HAP-1 (cell line): Measurements from ENCODE around the gene COMT.

Experiments
- DNase-seq, 2 experiments: peaks; one replicate each; pipeline ENCODE4 v3.0.0-alpha.2; 2016 to 2020; ENCODE audit warnings: low spot score in 2 of 2
- H3K27me3 ChIP-seq: fragments of 250-450 bp; sonication (Bioruptor Pico); 2 replicates; pipeline ENCODE4 v1.5.1; 2020; ENCODE audit warnings: low read depth, mild to moderate bottlenecking, moderate library complexity
- H3K36me3 ChIP-seq: fragments of 250-450 bp; sonication (Bioruptor Pico); replicated peaks from 2 replicates; pipeline ENCODE4 v1.5.1; 2020; ENCODE audit warnings: mild to moderate bottlenecking
- H3K4me1 ChIP-seq: fragments of 250-450 bp; sonication (Bioruptor Pico); 2 replicates; pipeline ENCODE4 v1.5.1; 2020; ENCODE audit warnings: mild to moderate bottlenecking
- H3K4me3 ChIP-seq: fragments of 250-450 bp; sonication (Bioruptor Pico); 2 replicates; pipeline ENCODE4 v1.5.1; 2020; ENCODE audit warnings: mild to moderate bottlenecking, moderate library complexity
- H3K9me3 ChIP-seq: fragments of 250-450 bp; sonication (Bioruptor Pico); 2 replicates; pipeline ENCODE4 v1.5.1; 2020; ENCODE audit warnings: mild to moderate bottlenecking, moderate library complexity
- in situ Hi-C: fragments of 300-500 bp; cut with MboI; formaldehyde crosslinking; loops from 3 replicates; pipeline ENCODE4 v1.14.3; 2020; ENCODE audit warnings: low sequenced_read_pairs, inconsistent platforms, mixed read lengths

COMT gene

DNA sequence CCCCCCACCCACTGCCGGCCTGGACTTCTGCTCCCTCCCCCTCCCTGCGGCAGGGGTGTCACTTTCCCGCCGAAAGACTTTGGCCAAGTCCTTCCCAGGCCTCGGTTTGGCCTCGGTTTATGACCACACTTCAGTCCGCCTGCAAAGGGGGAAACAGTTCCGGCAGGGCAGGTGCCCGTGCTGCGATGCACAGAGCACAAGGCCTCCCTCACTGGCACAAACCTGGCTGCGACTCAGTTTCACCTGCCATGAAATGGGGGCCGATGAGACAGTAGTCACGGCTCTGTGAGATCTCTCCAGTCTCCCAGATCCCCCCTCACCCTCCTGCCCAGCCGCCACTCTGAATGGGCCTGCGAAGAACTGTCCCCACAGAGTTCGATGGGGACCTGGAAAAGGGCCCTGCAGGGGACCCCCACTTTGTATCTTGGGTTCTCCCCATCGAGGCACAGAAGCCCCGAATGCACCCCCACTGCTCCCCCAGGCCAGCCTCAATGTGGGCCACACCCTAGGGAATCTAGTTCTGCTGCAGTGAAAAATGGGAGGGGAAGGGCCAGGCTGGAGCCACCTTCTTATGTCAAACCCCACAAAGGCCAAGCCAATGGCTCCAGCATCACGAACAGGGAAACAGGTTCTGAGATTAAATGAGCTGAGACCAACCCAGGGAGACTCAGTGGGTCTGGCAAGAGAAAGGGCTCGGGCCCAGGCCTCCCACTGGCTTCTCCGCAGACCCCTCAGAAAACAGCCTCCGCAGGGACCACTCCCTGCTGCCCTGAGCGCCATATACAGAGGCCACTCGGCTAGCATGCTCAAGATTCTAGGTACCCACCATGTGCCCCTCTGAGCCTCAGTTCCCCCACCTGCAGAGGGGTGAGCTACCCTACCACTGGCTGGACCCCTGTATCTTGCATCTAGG, 46.1 kb downstream of the COMT start:
- Histone ChIP-seq H3K4me1 (peaks cover 3% of the 10 kb centered on the region), H3K9me3 (no peaks in the 10 kb centered on the region), H3K27me3 (no peaks in the 10 kb centered on the region), H3K36me3 (no peaks in the 10 kb centered on the region), H3K4me3 (no peak overlapping the region)
- in situ Hi-C loops: no loop called here
- DNase-seq: no peak

DNA sequence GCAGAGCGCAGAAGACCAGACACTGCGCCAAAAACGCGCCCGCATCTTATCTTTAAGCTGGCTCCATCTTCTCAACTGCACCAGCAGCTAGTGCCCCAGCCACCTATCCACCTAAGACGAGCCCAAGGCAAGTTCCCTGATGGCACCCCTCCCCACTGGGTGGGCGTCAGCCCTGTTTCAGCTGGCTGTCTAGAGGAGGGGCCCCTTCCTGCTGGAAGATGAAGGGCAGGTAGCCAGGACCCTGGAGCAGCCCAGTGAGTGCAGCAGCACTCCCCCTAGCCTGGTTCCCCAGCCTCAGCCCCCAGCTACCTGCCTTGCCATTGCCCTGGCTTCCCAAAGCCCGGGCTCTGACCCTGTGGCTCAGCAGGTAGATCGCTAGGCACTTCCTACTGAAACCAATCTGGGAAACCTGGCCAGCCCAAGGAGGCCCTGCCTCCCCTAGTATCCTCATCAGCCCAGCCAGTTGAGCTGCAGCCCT, 46.8 kb downstream of the COMT start:
- in situ Hi-C loops: no loop called here
- Histone ChIP-seq H3K9me3 (no peaks in the 10 kb centered on the region), H3K4me3 (no peak overlapping the region), H3K27me3 (no peaks in the 10 kb centered on the region), H3K36me3 (no peaks in the 10 kb centered on the region), H3K4me1 (peaks cover 3% of the 10 kb centered on the region)
- DNase-seq: no peak

GRCh38 chr22:19988965-19989724, 47.6 kb downstream of the COMT start:
- Histone ChIP-seq H3K9me3 (no peaks in the 10 kb centered on the region), H3K4me3 (no peak overlapping the region), H3K27me3 (no peaks in the 10 kb centered on the region), H3K36me3 (no peaks in the 10 kb centered on the region), H3K4me1 (peaks cover 3% of the 10 kb centered on the region)
- no peak for DNase-seq
- in situ Hi-C loops: no loop called here

DNA sequence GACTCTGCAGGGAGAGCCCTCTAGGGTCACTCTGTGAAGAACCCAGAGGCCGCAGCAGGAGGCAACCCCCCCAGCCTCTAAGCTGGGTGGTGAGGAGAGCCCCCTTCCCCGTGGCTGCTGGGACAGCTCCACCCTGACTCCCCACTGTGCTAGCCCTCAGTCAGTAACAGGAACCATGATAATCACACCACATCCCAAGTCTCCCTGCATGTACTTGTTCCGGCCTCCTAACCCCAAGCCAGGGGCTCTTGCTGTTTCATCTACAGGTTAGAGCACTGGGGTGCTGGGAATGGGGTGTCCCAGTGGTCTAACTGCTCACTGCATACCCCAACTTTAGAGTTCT, 48.1 kb downstream of the COMT start:
- Histone ChIP-seq H3K27me3 (no peaks in the 10 kb centered on the region), H3K4me3 (no peak overlapping the region), H3K9me3 (no peaks in the 10 kb centered on the region), H3K4me1 (peaks cover 3% of the 10 kb centered on the region), H3K36me3 (no peaks in the 10 kb centered on the region)
- in situ Hi-C loops: no loop called here
- no peak for DNase-seq

DNA sequence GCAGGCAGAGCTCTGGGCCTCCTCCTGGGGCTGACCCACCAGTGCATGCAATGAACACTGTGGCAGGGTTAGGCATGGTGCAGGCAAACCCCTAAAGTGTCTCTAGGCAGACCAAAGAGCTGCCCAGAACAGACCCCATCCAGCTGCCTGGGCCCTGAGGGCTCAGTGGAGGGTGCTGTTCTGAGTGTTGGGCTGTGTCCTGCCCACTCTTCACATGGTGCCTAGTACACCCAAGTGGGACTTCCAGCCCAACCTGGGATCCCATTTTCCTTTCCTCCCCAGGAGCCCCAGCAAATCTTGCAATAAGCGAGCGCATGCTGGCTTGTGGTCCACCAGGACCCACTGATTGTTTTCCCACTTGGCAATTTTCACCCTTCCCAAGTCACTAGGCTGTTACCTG, 48.6 kb downstream of the COMT start:
- H3K4me1 ChIP-seq: peaks cover 3% of the 10 kb centered on the region
- in situ Hi-C loops: no loop called here
- no peak overlapping the region for H3K4me3 ChIP-seq
- H3K36me3 ChIP-seq: no peaks in the 10 kb centered on the region
- no peaks in the 10 kb centered on the region for H3K27me3 ChIP-seq
- DNase-seq: no peak
- H3K9me3 ChIP-seq: no peaks in the 10 kb centered on the region

DNA sequence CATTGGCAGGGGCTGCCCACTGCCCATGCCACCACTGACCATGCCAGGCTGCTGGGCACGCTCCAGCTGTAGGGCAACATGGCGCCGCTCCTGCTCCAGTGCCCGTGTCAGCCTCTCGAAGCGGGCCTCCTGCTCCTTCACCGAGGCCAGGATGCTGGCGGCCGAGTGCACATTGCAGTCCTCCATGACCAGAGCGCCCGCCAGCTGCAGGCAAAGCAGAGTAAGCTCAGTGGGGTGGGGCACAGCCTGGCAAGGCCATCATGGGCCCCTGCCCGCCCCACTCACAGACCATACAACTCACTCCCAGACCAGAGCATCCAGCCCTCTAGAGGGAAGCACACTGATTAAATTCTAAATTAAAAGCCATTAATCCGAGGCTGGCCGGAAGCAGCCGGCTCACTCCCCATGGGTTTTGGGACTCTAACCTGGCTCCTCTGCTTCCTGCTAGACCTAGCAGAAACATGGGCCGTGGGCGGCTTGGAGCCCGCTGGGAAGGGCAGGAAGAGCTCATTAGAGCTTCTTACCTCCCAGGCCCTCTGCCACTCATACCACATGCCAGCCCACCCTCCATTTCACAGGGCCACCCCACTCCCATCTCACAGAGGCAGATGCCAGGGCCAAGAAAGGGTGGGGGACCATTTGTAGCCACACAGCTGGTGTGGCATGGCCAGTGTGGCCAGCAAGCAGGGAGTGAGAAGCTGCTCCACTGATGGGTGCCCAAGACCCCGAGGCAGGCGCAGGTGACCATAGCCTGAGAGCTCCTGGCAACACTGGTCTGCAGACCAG, 49.2 kb downstream of the COMT start:
- H3K27me3 ChIP-seq: no peaks in the 10 kb centered on the region
- no peak for DNase-seq
- no peaks in the 10 kb centered on the region for H3K36me3 ChIP-seq
- in situ Hi-C loops: no loop called here
- H3K4me3 ChIP-seq: no peak overlapping the region
- peaks cover 3% of the 10 kb centered on the region for H3K4me1 ChIP-seq
- no peaks in the 10 kb centered on the region for H3K9me3 ChIP-seq

GRCh38 chr22:19991395-19991644, 49.7 kb downstream of the COMT start:
- Histone ChIP-seq H3K9me3 (no peaks in the 10 kb centered on the region), H3K27me3 (no peaks in the 10 kb centered on the region), H3K4me1 (no peaks in the 10 kb centered on the region; the same call in 1 of the 2 replicates), H3K4me3 (no peak overlapping the region), H3K36me3 (no peaks in the 10 kb centered on the region)
- in situ Hi-C loops: no loop called here
- DNase-seq: no peak

- in situ Hi-C loops: no loop called here
- no peaks in the 10 kb centered on the region for H3K36me3 ChIP-seq
- no peaks in the 10 kb centered on the region for H3K27me3 ChIP-seq
- H3K9me3 ChIP-seq: no peaks in the 10 kb centered on the region
- H3K4me1 ChIP-seq: no peaks in the 10 kb centered on the region
- H3K4me3 ChIP-seq: no peak overlapping the region
- DNase-seq: no peak
Observed at GRCh38 chr22:19991645-19992451, 50.3 kb downstream of the COMT start.

GRCh38 chr22:19992481-19992911, 50.9 kb downstream of the COMT start:
- Histone ChIP-seq H3K4me1 (no peaks in the 10 kb centered on the region), H3K36me3 (no peaks in the 10 kb centered on the region), H3K9me3 (no peaks in the 10 kb centered on the region), H3K27me3 (no peaks in the 10 kb centered on the region), H3K4me3 (no peak overlapping the region)
- in situ Hi-C loops: no loop called here
- no peak for DNase-seq

DNA sequence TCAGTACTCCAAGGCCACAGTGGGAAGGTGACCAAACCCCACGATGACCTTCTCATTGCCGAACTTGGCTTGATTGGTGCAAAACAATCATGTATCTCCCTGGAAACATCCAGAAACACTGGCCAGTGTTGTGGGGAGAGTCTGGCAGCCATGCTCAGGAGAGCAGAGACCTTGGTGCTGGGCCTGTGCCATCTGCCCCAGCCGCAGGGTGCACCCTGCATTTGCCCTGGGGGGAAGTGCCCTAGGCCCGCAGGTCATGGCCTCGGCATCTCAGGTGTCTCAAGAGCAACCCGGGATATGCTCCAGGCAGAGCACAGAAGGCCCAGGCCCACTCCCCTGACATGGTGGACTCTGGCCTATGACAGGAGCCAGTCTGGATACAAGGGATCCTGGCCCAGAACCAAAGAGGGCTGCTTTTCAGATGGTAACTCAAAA, 51.4 kb downstream of the COMT start:
- no peaks in the 10 kb centered on the region for H3K27me3 ChIP-seq
- no peaks in the 10 kb centered on the region for H3K36me3 ChIP-seq
- in situ Hi-C loops: no loop called here
- no peak overlapping the region for H3K4me3 ChIP-seq
- no peak for DNase-seq
- no peaks in the 10 kb centered on the region for H3K4me1 ChIP-seq
- H3K9me3 ChIP-seq: no peaks in the 10 kb centered on the region

DNA sequence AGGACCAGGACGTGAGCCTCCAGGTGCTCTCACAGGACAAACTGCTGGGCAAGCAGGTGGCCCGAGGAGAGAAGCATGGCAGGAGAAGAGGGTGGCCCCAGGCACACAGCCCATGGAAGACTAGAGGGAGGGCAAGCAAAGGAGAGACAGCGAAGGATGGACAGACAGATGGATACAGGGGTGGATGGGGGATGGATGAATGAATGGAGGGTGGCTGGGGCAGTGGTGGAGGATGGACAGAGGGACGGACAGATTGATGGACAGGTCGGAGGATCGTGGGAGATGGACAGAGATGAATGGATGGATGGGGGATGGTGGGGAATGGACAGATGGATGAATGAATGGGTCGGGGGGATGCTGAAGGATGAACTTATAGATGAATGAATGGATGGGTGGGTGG, 52.4 kb downstream of the COMT start:
- no peaks in the 10 kb centered on the region for H3K27me3 ChIP-seq
- no peaks in the 10 kb centered on the region for H3K4me1 ChIP-seq
- in situ Hi-C loops: no loop called here
- H3K9me3 ChIP-seq: no peaks in the 10 kb centered on the region
- H3K4me3 ChIP-seq: no peak overlapping the region
- DNase-seq: no peak
- H3K36me3 ChIP-seq: no peaks in the 10 kb centered on the region

DNA sequence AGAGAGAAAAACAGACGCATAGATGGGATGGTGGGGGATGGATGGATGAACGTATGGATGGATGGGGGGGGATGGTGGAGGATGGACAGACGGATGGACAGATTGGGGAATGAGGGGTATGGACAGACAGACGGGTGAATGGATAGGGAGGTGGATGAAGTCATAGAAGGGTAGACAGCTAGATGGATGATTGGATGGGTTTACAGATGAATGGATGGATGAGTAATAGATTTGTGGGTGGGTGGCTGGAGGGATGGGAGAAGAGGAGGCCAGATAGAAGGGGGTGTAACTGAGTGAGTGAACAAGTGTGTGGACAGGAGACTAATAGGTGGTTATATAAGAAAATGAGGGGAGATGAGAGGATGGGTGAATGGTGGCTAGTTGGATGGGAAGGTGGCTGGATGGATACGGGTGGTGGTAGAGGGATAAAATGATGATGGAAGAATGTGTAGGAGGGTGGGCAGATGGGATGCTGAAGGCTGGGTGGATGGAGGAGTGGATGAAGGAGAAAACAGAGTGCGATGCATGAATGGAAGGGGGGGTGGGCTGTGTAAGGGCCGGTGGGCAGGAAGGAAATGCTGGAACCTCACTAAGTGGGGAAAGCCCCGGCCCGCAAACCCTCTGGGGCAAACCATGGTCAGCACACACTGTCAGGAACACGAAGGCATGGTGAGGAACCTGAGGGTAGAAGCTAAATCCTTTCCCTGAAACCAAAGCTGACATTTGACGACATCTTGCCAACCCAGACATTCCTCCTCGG, 53.5 kb downstream of the COMT start:
- no peaks in the 10 kb centered on the region for H3K9me3 ChIP-seq
- H3K4me1 ChIP-seq: no peaks in the 10 kb centered on the region
- no peak for DNase-seq
- no peaks in the 10 kb centered on the region for H3K36me3 ChIP-seq
- H3K27me3 ChIP-seq: no peaks in the 10 kb centered on the region
- in situ Hi-C loops: no loop called here
- no peak overlapping the region for H3K4me3 ChIP-seq
